ENCODE measurements around the gene SH2D3A. TPM values are rescaled to one million over a fixed set of nuclear protein-coding genes. Genes with fewer than 3 reads are reported as not detected.

SH2D3A gene
- total and polyA plus RNA-seq, 2 of the 8 experiments (the other 6 are each of a cell fraction or from before 2014, with no cell fraction given), result 14.5 to 22.1 TPM

- Histone ChIP-seq H2BK120ac (replicated peaks; ENCODE audit: low read depth, low read length) (no peak overlapping the region), H2BK15ac (ENCODE audit: low read length) (no peak overlapping the region), H3K4ac (replicated peaks; ENCODE audit: insufficient read length, low read depth, low read length) (peak overlapping the region; percentile 51), H3K18ac (ENCODE audit: extremely low read depth, low read length) (no peak overlapping the region), H3K14ac (ENCODE audit: insufficient read length) (no peak overlapping the region), H4K20me1 (replicated peaks in 1 of 2; ENCODE audit: control insufficient read depth in 1 of 2, insufficient read depth in 2 of 2, low read length in 2 of 2) (peaks cover 0 to 6% of the 10 kb centered on the region in 2 experiments), H3K79me2 (ENCODE audit: control insufficient read depth in 1 of 2, insufficient read depth in 2 of 2, low read length in 2 of 2) (no peaks in the 10 kb centered on the region; a peak in 1 of 4 replicates), H3K9ac (replicated peaks in 1 of 4; ENCODE audit: extremely low read depth in 1 of 4, low read depth in 3 of 4, low read length in 3 of 4) (no peak overlapping the region), H2AFZ (ENCODE audit: low read length) (no peak overlapping the region), H3K27ac (ENCODE audit: low read depth, low read length) (no peak overlapping the region), H3K79me1 (ENCODE audit: low read depth, low read length) (no peaks in the 10 kb centered on the region), H4K8ac (ENCODE audit: extremely low read depth, insufficient read depth, low read length) (no peak overlapping the region), H3K23ac (ENCODE audit: insufficient read length) (no peak overlapping the region), H3K27me3 (replicated peaks in 1 of 4; ENCODE audit: control insufficient read depth in 3 of 4, extremely low read depth in 1 of 4, insufficient read depth in 3 of 4, low read length in 3 of 4) (peaks cover 0 to 21% (median 18%) of the 10 kb centered on the region in 4 experiments; a peak in 6 of 7 replicates), H3K4me3 (ENCODE audit: extremely low read depth in 1 of 4, insufficient read depth in 2 of 4, low read depth in 3 of 4, low read length in 4 of 4) (no peak overlapping the region), H3K56ac (replicated peaks; ENCODE audit: insufficient read length, low read depth, low read length) (no peak overlapping the region), H3K9me3 (ENCODE audit: insufficient read depth in 2 of 2, low read depth in 1 of 2, low read length in 1 of 2) (no peaks in the 10 kb centered on the region), H2BK20ac (ENCODE audit: low read length) (no peak overlapping the region), H2BK5ac (ENCODE audit: low read depth, low read length) (no peak overlapping the region), H3K36me3 (ENCODE audit: control insufficient read depth in 2 of 4, insufficient read depth in 4 of 4, low read length in 3 of 4) (no peaks in the 10 kb centered on the region; a peak in 1 of 8 replicates), H4K91ac (replicated peaks; ENCODE audit: insufficient read length, low read length) (no peak overlapping the region), H4K5ac (ENCODE audit: insufficient read length, low read depth, low read length) (no peak overlapping the region), H2AK5ac (ENCODE audit: low read depth, low read length) (no peak overlapping the region), H3K4me1 (replicated peaks in 1 of 4; ENCODE audit: control insufficient read depth in 3 of 4, insufficient read depth in 4 of 4, low read length in 3 of 4) (peaks cover 0 to 17% (median 6%) of the 10 kb centered on the region in 4 experiments; a peak in 6 of 7 replicates), H2BK12ac (ENCODE audit: low read depth, low read length) (0 out of 2 replicates have a peak overlapping the region, but pooled peaks have one; percentile 27), H3K4me2 (ENCODE audit: insufficient read depth in 1 of 2, low read depth in 2 of 2, low read length in 2 of 2) (no peak overlapping the region), H3K23me2 (ENCODE audit: low read depth, low read length) (peaks cover 14% of the 10 kb centered on the region)
- 86% methylated on average over 20 of the region's 24 CpGs; no CpG with 5 or more reads in 1 of the 2 experiments for whole genome bisulfite sequencing, 2 experiments (ENCODE audit: extremely low coverage in 1 of 2, insufficient coverage in 1 of 2, insufficient read length in 1 of 2, insufficient replicate concordance in 2 of 2, low coverage in 1 of 2, low lambda C conversion rate in 2 of 2, missing lambda C conversion rate in 1 of 2)
- ChIA-PET POLR2A (ENCODE audit: partially characterized antibody) (interaction anchor here (0.6 kb wide), 1 partner anchor 22 kb away, joined by 3 read pairs; no protein-coding TSS in a partner anchor), CTCF (ENCODE audit: partially characterized antibody) (interaction anchor here (1.8 kb wide), 1 partner anchor 150 kb away, joined by 4 read pairs; no protein-coding TSS in a partner anchor)
- no peak for TF ChIP-seq TCF12 (IDR thresholded peaks at IDR 0.05; ENCODE audit: low read depth, low read length)
- no peak for TF ChIP-seq CREB1 (IDR thresholded peaks at IDR 0.05)
- TF ChIP-seq SP1 (IDR thresholded peaks at IDR 0.05; ENCODE audit: low read depth, low read length), result no peak
- no peak for TF ChIP-seq CHD1 (IDR thresholded peaks at IDR 0.05; ENCODE audit: low read depth, low read length)
- no peak for TF ChIP-seq PHF8 (conservative IDR thresholded peaks at IDR 0.05; ENCODE audit: low read depth, low read length)
- TF ChIP-seq KDM1A (IDR thresholded peaks at IDR 0.05; ENCODE audit: borderline replicate concordance, low read length), result no peak
- FAIRE-seq (no peak), DNase-seq (ENCODE audit: low read depth in 1 of 2, low spot score in 2 of 2) (no peak)
Observed at GRCh38 chr19:6713773-6714692, 53.2 kb downstream of the SH2D3A start.

All from H1 (cell line).